ENCODE results near the gene COX6B2.

Gene COX6B2

GRCh38 chr19:55311797-55312196 is 42.7 kb downstream of the COX6B2 start:
- DNase-seq, result no peak

GRCh38 chr19:55311397-55311796 is 43.1 kb downstream of the COX6B2 start:
- no peak for DNase-seq

- no peak for DNase-seq
Observed at GRCh38 chr19:55310498-55310897, 44.0 kb downstream of the COX6B2 start.

GRCh38 chr19:55309448-55309847 is 45.1 kb downstream of the COX6B2 start:
- no peak for DNase-seq

- DNase-seq, result no peak
Observed at GRCh38 chr19:55308281-55308680, 46.2 kb downstream of the COX6B2 start.

- DNase-seq, result no peak
Observed at GRCh38 chr19:55306712-55307111, 47.8 kb downstream of the COX6B2 start.

- no peak for DNase-seq
Observed at GRCh38 chr19:55305983-55306562, 48.4 kb downstream of the COX6B2 start.

GRCh38 chr19:55305491-55305890 is 49.0 kb downstream of the COX6B2 start:
- DNase-seq, result no peak

GRCh38 chr19:55304980-55305379 is 49.5 kb downstream of the COX6B2 start:
- no peak for DNase-seq

- no peak for DNase-seq
Observed at GRCh38 chr19:55304279-55304978, 50.1 kb downstream of the COX6B2 start.

GRCh38 chr19:55303477-55303876 is 51.0 kb downstream of the COX6B2 start:
- DNase-seq, result no peak

- no peak for DNase-seq
Observed at GRCh38 chr19:55302318-55302703, 52.2 kb downstream of the COX6B2 start.

- peak; percentile 14 for DNase-seq
Observed at GRCh38 chr19:55301459-55302317, 52.8 kb downstream of the COX6B2 start.

- DNase-seq, result no peak
Observed at GRCh38 chr19:55300886-55301458, 53.5 kb downstream of the COX6B2 start.

GRCh38 chr19:55299991-55300390 is 54.5 kb downstream of the COX6B2 start:
- DNase-seq, result no peak

Data from NCI-H2107 (cell line).